ENCODE data around the gene IL1RN. TPM values are rescaled to one million over a fixed set of nuclear protein-coding genes. Genes with fewer than 3 reads are reported as not detected.

IL1RN gene
- total RNA-seq, 1 experiment from 2014 or later, result not detected

- Histone ChIP-seq H3K27ac (ENCODE audit: low read length) (no peak overlapping the region), H3K9me3 (ENCODE audit: control insufficient read depth, insufficient read depth, low read depth, low read length) (no peaks in the 10 kb centered on the region), H3K36me3 (ENCODE audit: control insufficient read depth, insufficient read depth, low read length) (no peaks in the 10 kb centered on the region), H3K4me1 (ENCODE audit: control insufficient read depth, insufficient read depth, low read length) (no peaks in the 10 kb centered on the region), H3K27me3 (ENCODE audit: control insufficient read depth, insufficient read depth, low read length) (no peaks in the 10 kb centered on the region), H3K4me3 (ENCODE audit: low read depth in 2 of 2, low read length in 2 of 2) (no peak overlapping the region)
- ChIA-PET CTCF (no interaction called here), POLR2A (no interaction called here)
- TF ChIP-seq POLR2AphosphoS5 (IDR thresholded peaks at IDR 0.05; ENCODE audit: low read depth, low read length), result no peak
- no peak for DNase-seq (ENCODE audit: low read depth, low spot score)
- no peak for ATAC-seq
- in situ Hi-C loops (cut with HindIII; ENCODE audit: low pct_unique_long_range_greater_than_20kb, low sequenced_read_pairs), result no loop called here
- intact Hi-C loops (cut with micrococcal nuclease; ENCODE audit: unreplicated experiment), result no loop called here
- no TSS peak for BruUV-seq (replicated peaks)
Measured at GRCh38 chr2:113148606-113149552, 21.5 kb downstream of the IL1RN start.

DNA sequence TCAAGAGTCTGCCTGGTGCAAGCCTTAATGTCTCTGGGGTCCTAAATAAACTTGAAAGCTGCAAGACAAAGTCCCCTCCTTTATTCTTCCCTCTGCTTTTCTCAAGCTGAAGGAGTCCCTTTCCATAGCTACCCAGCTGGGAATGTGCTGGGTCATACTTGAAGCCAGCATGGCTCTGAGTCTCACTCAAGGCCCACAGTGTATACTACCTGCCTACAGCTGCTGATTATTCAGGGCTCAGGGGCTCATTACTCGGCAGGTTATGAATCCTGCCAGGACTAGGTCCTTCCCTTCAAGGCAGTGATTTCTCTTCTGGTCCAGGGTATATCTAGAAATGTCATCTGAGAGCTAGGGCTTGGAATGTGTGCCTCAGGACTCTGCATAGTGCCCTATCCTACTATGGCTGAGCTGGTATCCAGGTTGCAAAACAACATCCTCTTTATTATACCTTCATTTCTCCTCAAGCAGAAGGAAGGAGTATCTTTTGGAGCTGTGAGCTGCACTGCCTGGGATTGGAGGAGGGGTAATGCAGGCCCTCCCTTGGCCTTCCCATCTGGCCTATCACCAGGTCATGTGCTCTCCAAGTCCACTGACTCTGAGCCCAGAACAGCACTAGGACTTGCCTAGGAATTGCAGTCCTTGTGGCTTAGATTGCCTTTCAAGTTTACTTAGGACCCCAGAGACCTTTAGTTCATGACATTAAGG, 22.3 kb downstream of the IL1RN start:
- Histone ChIP-seq H3K27me3 (ENCODE audit: control insufficient read depth, insufficient read depth, low read length) (peaks cover 4% of the 10 kb centered on the region), H3K27ac (ENCODE audit: low read length) (no peak overlapping the region), H3K9me3 (ENCODE audit: control insufficient read depth, insufficient read depth, low read depth, low read length) (no peaks in the 10 kb centered on the region), H3K4me1 (ENCODE audit: control insufficient read depth, insufficient read depth, low read length) (no peaks in the 10 kb centered on the region), H3K36me3 (ENCODE audit: control insufficient read depth, insufficient read depth, low read length) (no peaks in the 10 kb centered on the region), H3K4me3 (ENCODE audit: low read depth in 2 of 2, low read length in 2 of 2) (no peak overlapping the region)
- no peak for DNase-seq (ENCODE audit: low read depth, low spot score)
- ATAC-seq, result no peak
- in situ Hi-C loops (cut with HindIII; ENCODE audit: low pct_unique_long_range_greater_than_20kb, low sequenced_read_pairs), result no loop called here
- no TSS peak for BruUV-seq (replicated peaks)
- intact Hi-C loops (cut with micrococcal nuclease; ENCODE audit: unreplicated experiment), result no loop called here
- ChIA-PET CTCF (no interaction called here), POLR2A (no interaction called here)
- TF ChIP-seq, protein P1, sequence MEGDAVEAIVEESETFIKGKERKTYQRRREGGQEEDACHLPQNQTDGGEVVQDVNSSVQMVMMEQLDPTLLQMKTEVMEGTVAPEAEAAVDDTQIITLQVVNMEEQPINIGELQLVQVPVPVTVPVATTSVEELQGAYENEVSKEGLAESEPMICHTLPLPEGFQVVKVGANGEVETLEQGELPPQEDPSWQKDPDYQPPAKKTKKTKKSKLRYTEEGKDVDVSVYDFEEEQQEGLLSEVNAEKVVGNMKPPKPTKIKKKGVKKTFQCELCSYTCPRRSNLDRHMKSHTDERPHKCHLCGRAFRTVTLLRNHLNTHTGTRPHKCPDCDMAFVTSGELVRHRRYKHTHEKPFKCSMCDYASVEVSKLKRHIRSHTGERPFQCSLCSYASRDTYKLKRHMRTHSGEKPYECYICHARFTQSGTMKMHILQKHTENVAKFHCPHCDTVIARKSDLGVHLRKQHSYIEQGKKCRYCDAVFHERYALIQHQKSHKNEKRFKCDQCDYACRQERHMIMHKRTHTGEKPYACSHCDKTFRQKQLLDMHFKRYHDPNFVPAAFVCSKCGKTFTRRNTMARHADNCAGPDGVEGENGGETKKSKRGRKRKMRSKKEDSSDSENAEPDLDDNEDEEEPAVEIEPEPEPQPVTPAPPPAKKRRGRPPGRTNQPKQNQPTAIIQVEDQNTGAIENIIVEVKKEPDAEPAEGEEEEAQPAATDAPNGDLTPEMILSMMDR (IDR thresholded peaks at IDR 0.05), result no peak
- TF ChIP-seq SIN3A (IDR thresholded peaks at IDR 0.05; ENCODE audit: borderline replicate concordance, insufficient read depth, low read depth, low read length) (no peak), TCF7L2 (IDR thresholded peaks at IDR 0.05; ENCODE audit: low read depth, low read length) (no peak), POLR2AphosphoS5 (IDR thresholded peaks at IDR 0.05; ENCODE audit: low read depth, low read length) (no peak)
- TF ChIP-seq, protein P2, sequence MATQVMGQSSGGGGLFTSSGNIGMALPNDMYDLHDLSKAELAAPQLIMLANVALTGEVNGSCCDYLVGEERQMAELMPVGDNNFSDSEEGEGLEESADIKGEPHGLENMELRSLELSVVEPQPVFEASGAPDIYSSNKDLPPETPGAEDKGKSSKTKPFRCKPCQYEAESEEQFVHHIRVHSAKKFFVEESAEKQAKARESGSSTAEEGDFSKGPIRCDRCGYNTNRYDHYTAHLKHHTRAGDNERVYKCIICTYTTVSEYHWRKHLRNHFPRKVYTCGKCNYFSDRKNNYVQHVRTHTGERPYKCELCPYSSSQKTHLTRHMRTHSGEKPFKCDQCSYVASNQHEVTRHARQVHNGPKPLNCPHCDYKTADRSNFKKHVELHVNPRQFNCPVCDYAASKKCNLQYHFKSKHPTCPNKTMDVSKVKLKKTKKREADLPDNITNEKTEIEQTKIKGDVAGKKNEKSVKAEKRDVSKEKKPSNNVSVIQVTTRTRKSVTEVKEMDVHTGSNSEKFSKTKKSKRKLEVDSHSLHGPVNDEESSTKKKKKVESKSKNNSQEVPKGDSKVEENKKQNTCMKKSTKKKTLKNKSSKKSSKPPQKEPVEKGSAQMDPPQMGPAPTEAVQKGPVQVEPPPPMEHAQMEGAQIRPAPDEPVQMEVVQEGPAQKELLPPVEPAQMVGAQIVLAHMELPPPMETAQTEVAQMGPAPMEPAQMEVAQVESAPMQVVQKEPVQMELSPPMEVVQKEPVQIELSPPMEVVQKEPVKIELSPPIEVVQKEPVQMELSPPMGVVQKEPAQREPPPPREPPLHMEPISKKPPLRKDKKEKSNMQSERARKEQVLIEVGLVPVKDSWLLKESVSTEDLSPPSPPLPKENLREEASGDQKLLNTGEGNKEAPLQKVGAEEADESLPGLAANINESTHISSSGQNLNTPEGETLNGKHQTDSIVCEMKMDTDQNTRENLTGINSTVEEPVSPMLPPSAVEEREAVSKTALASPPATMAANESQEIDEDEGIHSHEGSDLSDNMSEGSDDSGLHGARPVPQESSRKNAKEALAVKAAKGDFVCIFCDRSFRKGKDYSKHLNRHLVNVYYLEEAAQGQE (IDR thresholded peaks at IDR 0.05; ENCODE audit: insufficient read depth in 1 of 2, low read depth in 2 of 2, low read length in 1 of 2), result no peak

GRCh38 chr2:113150258-113150601, 22.8 kb downstream of the IL1RN start:
- intact Hi-C loops (cut with micrococcal nuclease; ENCODE audit: unreplicated experiment), result no loop called here
- Histone ChIP-seq H3K9me3 (ENCODE audit: control insufficient read depth, insufficient read depth, low read depth, low read length) (no peaks in the 10 kb centered on the region), H3K27me3 (ENCODE audit: control insufficient read depth, insufficient read depth, low read length) (peaks cover 8% of the 10 kb centered on the region), H3K27ac (ENCODE audit: low read length) (no peak overlapping the region), H3K36me3 (ENCODE audit: control insufficient read depth, insufficient read depth, low read length) (no peaks in the 10 kb centered on the region), H3K4me1 (ENCODE audit: control insufficient read depth, insufficient read depth, low read length) (no peaks in the 10 kb centered on the region), H3K4me3 (ENCODE audit: low read depth in 2 of 2, low read length in 2 of 2) (no peak overlapping the region)
- ChIA-PET CTCF (no interaction called here), POLR2A (no interaction called here)
- no peak for ATAC-seq
- DNase-seq (ENCODE audit: low read depth, low spot score), result no peak
- in situ Hi-C loops (cut with HindIII; ENCODE audit: low pct_unique_long_range_greater_than_20kb, low sequenced_read_pairs), result no loop called here
- TF ChIP-seq POLR2AphosphoS5 (IDR thresholded peaks at IDR 0.05; ENCODE audit: low read depth, low read length) (no peak), SIN3A (IDR thresholded peaks at IDR 0.05; ENCODE audit: borderline replicate concordance, insufficient read depth, low read depth, low read length) (no peak), TCF7L2 (IDR thresholded peaks at IDR 0.05; ENCODE audit: low read depth, low read length) (no peak)
- TF ChIP-seq, protein P2 (IDR thresholded peaks at IDR 0.05; ENCODE audit: insufficient read depth in 1 of 2, low read depth in 2 of 2, low read length in 1 of 2), result no peak
- TF ChIP-seq, protein P1 (IDR thresholded peaks at IDR 0.05), result no peak
- no TSS peak for BruUV-seq (replicated peaks)
